ENCODE data around the gene LDLRAD4.

Gene LDLRAD4

DNA sequence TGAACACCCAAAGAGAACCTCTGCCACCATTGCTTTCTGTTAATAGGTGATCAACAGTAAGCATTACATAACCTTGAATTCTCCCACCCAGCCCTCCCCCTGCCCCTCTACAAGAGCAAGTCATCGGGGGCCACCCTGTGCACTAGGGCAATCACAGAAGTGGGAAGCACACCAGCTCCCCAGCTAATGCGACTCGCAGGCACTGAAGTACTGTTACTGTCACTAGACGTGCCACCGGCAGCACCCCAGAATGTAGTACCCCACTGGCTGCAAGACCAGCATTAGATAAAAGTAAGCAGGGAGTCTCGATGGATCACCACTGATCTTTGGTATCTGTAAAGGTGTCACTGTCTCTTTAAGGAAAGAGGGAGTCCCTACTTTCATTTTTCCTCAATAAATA lies 340.2 kb downstream of the LDLRAD4 start:
- Histone ChIP-seq H2AFZ (ENCODE audit: low read depth, low read length, severe bottlenecking) (no peak overlapping the region), H3K9ac (ENCODE audit: low read length) (no peak overlapping the region), H3K27ac (ENCODE audit: low read depth, low read length) (no peak overlapping the region), H3K4me3 (ENCODE audit: insufficient read depth, low read length, poor library complexity, severe bottlenecking) (no peak overlapping the region), H3F3A (ENCODE audit: insufficient read depth) (no peaks in the 10 kb centered on the region), H3K79me2 (ENCODE audit: insufficient read depth, low read length) (no peaks in the 10 kb centered on the region), H3K36me3 (ENCODE audit: low read length) (no peaks in the 10 kb centered on the region), H3K9me2 (replicated peaks; ENCODE audit: insufficient read depth, low read length) (no peaks in the 10 kb centered on the region), H3K27me3 (ENCODE audit: low read length) (no peaks in the 10 kb centered on the region), H3K4me2 (ENCODE audit: low read depth, low read length, poor library complexity, severe bottlenecking) (no peak overlapping the region), H3K9me3 (ENCODE audit: insufficient read depth, low read length) (no peaks in the 10 kb centered on the region), H4K20me1 (ENCODE audit: low read depth, low read length) (no peaks in the 10 kb centered on the region)
- TF ChIP-seq EZH2phosphoT487 (conservative IDR thresholded peaks at IDR 0.05; ENCODE audit: low read length) = no peak
- TF ChIP-seq, protein P1, sequence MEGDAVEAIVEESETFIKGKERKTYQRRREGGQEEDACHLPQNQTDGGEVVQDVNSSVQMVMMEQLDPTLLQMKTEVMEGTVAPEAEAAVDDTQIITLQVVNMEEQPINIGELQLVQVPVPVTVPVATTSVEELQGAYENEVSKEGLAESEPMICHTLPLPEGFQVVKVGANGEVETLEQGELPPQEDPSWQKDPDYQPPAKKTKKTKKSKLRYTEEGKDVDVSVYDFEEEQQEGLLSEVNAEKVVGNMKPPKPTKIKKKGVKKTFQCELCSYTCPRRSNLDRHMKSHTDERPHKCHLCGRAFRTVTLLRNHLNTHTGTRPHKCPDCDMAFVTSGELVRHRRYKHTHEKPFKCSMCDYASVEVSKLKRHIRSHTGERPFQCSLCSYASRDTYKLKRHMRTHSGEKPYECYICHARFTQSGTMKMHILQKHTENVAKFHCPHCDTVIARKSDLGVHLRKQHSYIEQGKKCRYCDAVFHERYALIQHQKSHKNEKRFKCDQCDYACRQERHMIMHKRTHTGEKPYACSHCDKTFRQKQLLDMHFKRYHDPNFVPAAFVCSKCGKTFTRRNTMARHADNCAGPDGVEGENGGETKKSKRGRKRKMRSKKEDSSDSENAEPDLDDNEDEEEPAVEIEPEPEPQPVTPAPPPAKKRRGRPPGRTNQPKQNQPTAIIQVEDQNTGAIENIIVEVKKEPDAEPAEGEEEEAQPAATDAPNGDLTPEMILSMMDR (IDR thresholded peaks at IDR 0.05; ENCODE audit: insufficient read depth, low read length, poor library complexity, severe bottlenecking) = no peak

DNA sequence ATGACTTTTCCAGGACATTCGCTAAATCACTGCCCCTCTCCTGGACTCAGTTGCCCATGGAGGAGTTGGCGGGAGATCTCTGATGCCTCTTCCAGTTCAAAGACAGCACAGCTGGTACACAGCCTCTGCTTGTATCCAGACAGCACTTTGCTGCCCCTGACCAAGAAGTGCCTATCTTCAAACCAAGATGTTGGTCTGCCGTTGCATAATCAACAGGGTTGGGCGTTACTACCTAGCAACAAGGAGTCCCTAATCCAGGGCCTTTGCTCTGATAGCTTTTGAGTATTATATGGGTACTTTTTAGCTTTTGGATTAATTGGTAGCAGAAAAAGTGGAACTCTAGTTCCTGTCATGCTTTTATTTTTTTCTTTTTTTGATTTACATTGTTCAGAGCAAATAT lies 341.2 kb downstream of the LDLRAD4 start:
- H4K20me1 ChIP-seq (ENCODE audit: low read depth, low read length) = no peaks in the 10 kb centered on the region
- H3K79me2 ChIP-seq (ENCODE audit: insufficient read depth, low read length) = no peaks in the 10 kb centered on the region
- H2AFZ ChIP-seq (ENCODE audit: low read depth, low read length, severe bottlenecking) = no peak overlapping the region
- no peaks in the 10 kb centered on the region for H3K9me3 ChIP-seq (ENCODE audit: insufficient read depth, low read length)
- no peaks in the 10 kb centered on the region for H3F3A ChIP-seq (ENCODE audit: insufficient read depth)
- H3K4me3 ChIP-seq (ENCODE audit: insufficient read depth, low read length, poor library complexity, severe bottlenecking) = no peak overlapping the region
- TF ChIP-seq EZH2phosphoT487 (conservative IDR thresholded peaks at IDR 0.05; ENCODE audit: low read length) = no peak
- no peaks in the 10 kb centered on the region for H3K36me3 ChIP-seq (ENCODE audit: low read length)
- H3K9ac ChIP-seq (ENCODE audit: low read length) = no peak overlapping the region
- no peaks in the 10 kb centered on the region for H3K27me3 ChIP-seq (ENCODE audit: low read length)
- H3K4me2 ChIP-seq (ENCODE audit: low read depth, low read length, poor library complexity, severe bottlenecking) = no peak overlapping the region
- H3K9me2 ChIP-seq (replicated peaks; ENCODE audit: insufficient read depth, low read length) = no peaks in the 10 kb centered on the region
- no peak overlapping the region for H3K27ac ChIP-seq (ENCODE audit: low read depth, low read length)

DNA sequence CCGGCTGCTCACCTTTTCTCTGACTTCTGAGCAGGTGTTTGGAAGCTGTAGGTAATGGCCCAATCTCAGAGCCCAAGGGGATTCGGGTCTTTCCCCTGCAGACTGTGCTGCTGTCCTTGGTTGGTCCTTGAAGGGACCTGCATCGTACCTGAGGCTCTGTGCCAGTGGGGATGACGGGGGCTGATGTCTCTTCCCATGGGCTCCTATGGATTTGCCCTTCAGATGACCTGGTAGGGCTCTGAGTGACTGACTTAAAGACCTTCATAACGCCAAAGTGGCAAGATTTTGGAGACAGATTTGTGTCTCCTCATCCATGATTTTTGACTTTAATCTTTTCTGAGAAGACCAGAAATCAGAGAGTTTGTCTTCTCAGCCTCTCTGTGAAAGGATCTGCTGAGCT lies 341.7 kb downstream of the LDLRAD4 start:
- TF ChIP-seq EZH2phosphoT487 (conservative IDR thresholded peaks at IDR 0.05; ENCODE audit: low read length) = no peak
- TF ChIP-seq, protein P1 (IDR thresholded peaks at IDR 0.05; ENCODE audit: insufficient read depth, low read length, poor library complexity, severe bottlenecking) = no peak
- Histone ChIP-seq H3K27ac (ENCODE audit: low read depth, low read length) (no peak overlapping the region), H2AFZ (ENCODE audit: low read depth, low read length, severe bottlenecking) (no peak overlapping the region), H3K4me2 (ENCODE audit: low read depth, low read length, poor library complexity, severe bottlenecking) (no peak overlapping the region), H3K9me2 (replicated peaks; ENCODE audit: insufficient read depth, low read length) (no peaks in the 10 kb centered on the region), H3K36me3 (ENCODE audit: low read length) (no peaks in the 10 kb centered on the region), H3K9ac (ENCODE audit: low read length) (no peak overlapping the region), H3K4me3 (ENCODE audit: insufficient read depth, low read length, poor library complexity, severe bottlenecking) (no peak overlapping the region), H4K20me1 (ENCODE audit: low read depth, low read length) (no peaks in the 10 kb centered on the region), H3K27me3 (ENCODE audit: low read length) (no peaks in the 10 kb centered on the region), H3K79me2 (ENCODE audit: insufficient read depth, low read length) (no peaks in the 10 kb centered on the region), H3F3A (ENCODE audit: insufficient read depth) (no peaks in the 10 kb centered on the region), H3K9me3 (ENCODE audit: insufficient read depth, low read length) (no peaks in the 10 kb centered on the region)

- Histone ChIP-seq H3K4me2 (ENCODE audit: low read depth, low read length, poor library complexity, severe bottlenecking) (no peak overlapping the region), H3K9ac (ENCODE audit: low read length) (no peak overlapping the region)
These were observed 344.0 kb downstream of the LDLRAD4 start for GRCh38 chr18:13562494-13563029.

More at GRCh38 chr18:13562494-13563029, 344.0 kb downstream of the LDLRAD4 start:
- no peak overlapping the region for H2AFZ ChIP-seq (ENCODE audit: low read depth, low read length, severe bottlenecking)
- H3K79me2 ChIP-seq (ENCODE audit: insufficient read depth, low read length) = no peaks in the 10 kb centered on the region
- H3K4me3 ChIP-seq (ENCODE audit: insufficient read depth, low read length, poor library complexity, severe bottlenecking) = no peak overlapping the region
- H3K36me3 ChIP-seq (ENCODE audit: low read length) = no peaks in the 10 kb centered on the region
- H4K20me1 ChIP-seq (ENCODE audit: low read depth, low read length) = no peaks in the 10 kb centered on the region
- H3K9me3 ChIP-seq (ENCODE audit: insufficient read depth, low read length) = no peaks in the 10 kb centered on the region
- H3F3A ChIP-seq (ENCODE audit: insufficient read depth) = peaks cover 12% of the 10 kb centered on the region
- TF ChIP-seq, protein P1 (IDR thresholded peaks at IDR 0.05; ENCODE audit: insufficient read depth, low read length, poor library complexity, severe bottlenecking) = no peak
- TF ChIP-seq EZH2phosphoT487 (conservative IDR thresholded peaks at IDR 0.05; ENCODE audit: low read length) = no peak
- no peaks in the 10 kb centered on the region for H3K27me3 ChIP-seq (ENCODE audit: low read length)
- no peaks in the 10 kb centered on the region for H3K9me2 ChIP-seq (replicated peaks; ENCODE audit: insufficient read depth, low read length)
- H3K27ac ChIP-seq (ENCODE audit: low read depth, low read length) = no peak overlapping the region

Data from SU-DHL-6 (cell line).